ENCODE data around the gene E2F3. TPM values are rescaled to one million over a fixed set of nuclear protein-coding genes. Genes with fewer than 3 reads are reported as not detected.

Gene E2F3
- total RNA-seq, 1 experiment from 2014 or later, result 30.2 TPM

GRCh38 chr6:20375436-20375835 lies 26.2 kb upstream of the E2F3 start:
- CTCF ChIA-PET, result interaction anchor here (0.6 kb wide), 1 partner anchor 163 kb away, joined by 3 read pairs; no protein-coding TSS in a partner anchor
- no peak overlapping the region for H3K4me3 Mint-ChIP-seq
- DNase-seq (ENCODE audit: low spot score) (no peak), ATAC-seq (no peak)
- peaks cover 16% of the 10 kb centered on the region for H3K9me3 Mint-ChIP-seq
- H3K27me3 Mint-ChIP-seq (ENCODE audit: low read depth), result no peaks in the 10 kb centered on the region
- no peak overlapping the region for H3K27ac Mint-ChIP-seq
- H3K36me3 Mint-ChIP-seq, result no peaks in the 10 kb centered on the region
- TF ChIP-seq MLX (CRISPR knock-in tag; IDR thresholded peaks at IDR 0.05) (no peak), USF2 (CRISPR knock-in tag; IDR thresholded peaks at IDR 0.05) (no peak), SMAD4 (CRISPR knock-in tag; IDR thresholded peaks at IDR 0.05) (no peak), FOXP1 (CRISPR knock-in tag; IDR thresholded peaks at IDR 0.05; ENCODE audit: borderline replicate concordance) (no peak), AFF4 (CRISPR knock-in tag; IDR thresholded peaks at IDR 0.05; ENCODE audit: borderline replicate concordance) (no peak)
- peaks cover 9% of the 10 kb centered on the region for H3K4me1 Mint-ChIP-seq
- POLR2A ChIA-PET, result no interaction called here

- no peak overlapping the region for H3K4me3 Mint-ChIP-seq
- CTCF ChIA-PET, result interaction anchor here (0.9 to 1.3 kb wide), 2 partner anchors 23 to 251 kb away, joined by 3 to 6 read pairs; no protein-coding TSS in a partner anchor
- H3K4me1 Mint-ChIP-seq, result peaks cover 9% of the 10 kb centered on the region
- ATAC-seq (no peak), DNase-seq (ENCODE audit: low spot score) (no peak)
- no peak overlapping the region for H3K27ac Mint-ChIP-seq
- H3K9me3 Mint-ChIP-seq, result peaks cover 13% of the 10 kb centered on the region
- peaks cover 5% of the 10 kb centered on the region for H3K36me3 Mint-ChIP-seq
- no peaks in the 10 kb centered on the region for H3K27me3 Mint-ChIP-seq (ENCODE audit: low read depth)
- TF ChIP-seq AR (CRISPR knock-in tag; IDR thresholded peaks at IDR 0.05), result no peak
- no peak for TF ChIP-seq KAT7 (CRISPR knock-in tag; IDR thresholded peaks at IDR 0.05; ENCODE audit: borderline replicate concordance)
- no peak for TF ChIP-seq ETV6 (CRISPR knock-in tag; IDR thresholded peaks at IDR 0.05)
- no peak for TF ChIP-seq FOXP4 (CRISPR knock-in tag; IDR thresholded peaks at IDR 0.05)
- no peak for TF ChIP-seq FOXP1 (CRISPR knock-in tag; IDR thresholded peaks at IDR 0.05; ENCODE audit: borderline replicate concordance)
- POLR2A ChIA-PET, result no interaction called here
These were observed 23.9 kb upstream of the E2F3 start for GRCh38 chr6:20377623-20378265.

- ChIA-PET CTCF (no interaction called here), POLR2A (interaction anchor here (0.5 kb wide), 1 partner anchor 704 kb away, joined by 3 read pairs; no protein-coding TSS in a partner anchor)
- Mint-ChIP-seq H3K27ac (no peak overlapping the region), H3K36me3 (peaks cover 5% of the 10 kb centered on the region), H3K4me3 (no peak overlapping the region), H3K9me3 (peaks cover 13% of the 10 kb centered on the region), H3K27me3 (ENCODE audit: low read depth) (no peaks in the 10 kb centered on the region), H3K4me1 (peaks cover 9% of the 10 kb centered on the region)
- DNase-seq (ENCODE audit: low spot score) (no peak), ATAC-seq (no peak)
- TF ChIP-seq IRF1 (CRISPR knock-in tag; IDR thresholded peaks at IDR 0.05) (no peak), ZNF423 (CRISPR knock-in tag; IDR thresholded peaks at IDR 0.05) (no peak), ZNF281 (CRISPR knock-in tag; IDR thresholded peaks at IDR 0.05) (no peak), JAZF1 (CRISPR knock-in tag; IDR thresholded peaks at IDR 0.05) (no peak), NR3C1 (CRISPR knock-in tag; conservative IDR thresholded peaks at IDR 0.05; ENCODE audit: low read depth) (no peak), ESRRA (CRISPR knock-in tag; IDR thresholded peaks at IDR 0.05; ENCODE audit: borderline replicate concordance) (no peak), KAT7 (CRISPR knock-in tag; IDR thresholded peaks at IDR 0.05; ENCODE audit: borderline replicate concordance) (no peak), TEAD1 (CRISPR knock-in tag; IDR thresholded peaks at IDR 0.05) (no peak), HMGA2 (CRISPR knock-in tag; IDR thresholded peaks at IDR 0.05) (no peak)
These were observed 22.4 kb upstream of the E2F3 start for GRCh38 chr6:20379231-20379630.

All from WTC11 (cell line).